ENCODE measurements around the gene ZNF594.
"Not testable (repeated sequence)": the region's sequence is repeated elsewhere in the genome, so short reads cannot be mapped to it uniquely, and the experiment has no call there.

ZNF594 gene

DNA sequence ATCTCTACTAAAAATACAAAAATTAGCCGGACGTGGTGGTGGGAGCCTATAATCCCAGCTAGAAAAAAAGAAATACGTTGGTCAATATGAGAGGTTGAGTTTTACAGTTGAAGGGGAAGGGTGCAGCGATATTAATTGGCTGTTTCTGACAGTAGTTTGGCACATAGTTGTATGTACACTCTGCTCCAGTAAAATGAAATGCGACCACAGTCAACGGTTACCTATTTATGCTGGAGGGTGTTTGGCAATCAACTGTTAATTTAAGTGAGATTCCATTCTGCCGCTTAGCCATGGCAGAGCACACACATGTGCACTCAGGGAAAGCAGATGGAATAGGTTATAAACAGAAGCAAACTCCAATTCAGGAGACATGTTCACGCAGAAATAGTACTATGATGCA, 9.3 kb upstream of the ZNF594 start:
- DNase-seq (ENCODE audit: low read depth): no peak

GRCh38 chr17:5200360-5200759, 8.7 kb upstream of the ZNF594 start:
- no peak for DNase-seq (ENCODE audit: low read depth)

DNA sequence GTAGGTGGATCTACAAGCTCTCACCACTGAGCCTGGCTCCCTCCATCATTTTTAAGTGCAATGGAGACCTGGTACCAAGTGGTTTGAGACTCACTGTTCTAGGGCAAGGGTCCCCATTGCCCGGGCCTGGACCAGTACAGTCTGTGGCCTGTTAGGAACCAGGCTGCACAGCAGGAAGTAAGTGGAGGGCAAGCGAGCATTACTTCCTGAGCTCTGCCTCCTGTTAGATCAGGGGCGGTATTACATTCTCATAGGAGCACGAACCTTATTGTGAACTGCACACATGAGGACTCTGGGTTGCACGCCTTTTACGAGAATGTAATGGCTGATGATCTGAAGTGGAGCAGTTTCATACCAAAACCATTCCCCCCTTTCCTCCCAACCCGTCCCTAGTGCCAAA, 6.8 kb upstream of the ZNF594 start:
- DNase-seq (ENCODE audit: low read depth): no peak

DNA sequence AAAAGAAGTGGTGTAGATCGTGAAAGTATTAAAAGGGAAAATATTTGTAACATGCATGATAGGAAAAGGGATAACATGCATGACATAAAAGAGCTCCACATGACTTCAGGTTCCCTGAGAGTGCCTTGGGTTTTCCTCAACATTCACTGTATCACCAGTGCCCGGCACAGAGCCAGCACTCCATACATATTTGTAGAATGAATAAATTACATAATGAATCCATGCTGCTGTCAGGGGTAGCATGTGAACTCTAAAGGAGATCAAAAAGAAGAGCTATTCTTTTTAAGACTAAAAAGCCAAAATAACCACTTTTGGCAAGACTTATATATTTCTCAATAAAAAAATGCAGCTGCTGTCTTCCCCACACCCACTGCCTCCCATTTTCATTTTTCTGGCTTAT, 2.7 kb upstream of the ZNF594 start:
- no peak for DNase-seq (ENCODE audit: low read depth)

DNA sequence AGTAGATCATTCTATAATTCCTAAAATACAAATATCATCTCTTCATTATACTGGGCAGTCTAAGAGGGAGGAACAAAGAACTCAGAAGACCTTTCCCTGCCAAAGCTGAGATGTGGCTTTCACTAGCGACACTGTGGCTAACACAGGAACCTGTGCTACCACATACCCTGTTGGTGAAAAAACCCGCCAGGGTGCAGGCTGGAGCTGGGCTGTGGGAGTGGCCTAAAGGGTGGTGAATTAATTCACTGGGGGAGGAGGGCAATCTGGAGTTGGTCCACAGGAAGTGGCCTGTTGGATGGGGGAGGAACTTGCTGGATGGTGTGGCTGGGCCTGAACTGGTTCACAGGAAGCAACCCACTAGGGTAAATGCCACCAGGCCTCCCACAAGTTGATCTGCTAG, 7.4 kb downstream of the ZNF594 start:
- DNase-seq (ENCODE audit: low read depth): peak; percentile 10

GRCh38 chr17:5183410-5183793, 8.3 kb downstream of the ZNF594 start:
- DNase-seq (ENCODE audit: low read depth): no peak

- no peak for DNase-seq (ENCODE audit: low read depth)
Observed at GRCh38 chr17:5182597-5183409, 8.9 kb downstream of the ZNF594 start.

GRCh38 chr17:5181509-5182305, 10.0 kb downstream of the ZNF594 start:
- DNase-seq (ENCODE audit: low read depth): no peak

DNA sequence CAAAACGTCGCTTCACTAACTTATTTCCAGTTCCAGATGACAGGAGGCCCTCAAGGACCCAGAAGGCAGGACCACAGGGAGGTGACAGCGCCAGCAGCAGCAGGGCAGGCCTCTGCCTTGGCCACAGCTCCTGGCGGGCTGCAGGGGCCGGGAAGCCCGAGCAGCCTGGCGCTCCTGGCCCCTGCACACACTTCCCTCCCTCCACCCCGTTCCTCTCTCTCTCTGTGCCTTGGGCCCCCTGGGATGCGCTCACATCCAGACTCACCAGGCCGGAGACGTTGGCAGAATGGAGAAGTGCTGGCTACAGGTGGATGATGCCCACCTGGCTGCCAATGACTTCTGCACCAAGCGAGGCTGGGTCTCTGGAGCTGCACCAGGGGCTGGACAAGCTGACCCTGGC, 12.7 kb downstream of the ZNF594 start:
- no peak for DNase-seq (ENCODE audit: low read depth)

- DNase-seq (ENCODE audit: low read depth): not testable (repeated sequence)
Observed at GRCh38 chr17:5175027-5175426, 16.6 kb downstream of the ZNF594 start.

GRCh38 chr17:5165791-5166564, 25.7 kb downstream of the ZNF594 start:
- not testable (repeated sequence) for DNase-seq (ENCODE audit: low read depth)

- no peak for DNase-seq (ENCODE audit: low read depth)
Observed at GRCh38 chr17:5164436-5164835, 27.2 kb downstream of the ZNF594 start.

GRCh38 chr17:5161793-5162192, 29.9 kb downstream of the ZNF594 start:
- not testable (repeated sequence) for DNase-seq (ENCODE audit: low read depth)

GRCh38 chr17:5160702-5161101, 31.0 kb downstream of the ZNF594 start:
- not testable (repeated sequence) for DNase-seq (ENCODE audit: low read depth)

DNA sequence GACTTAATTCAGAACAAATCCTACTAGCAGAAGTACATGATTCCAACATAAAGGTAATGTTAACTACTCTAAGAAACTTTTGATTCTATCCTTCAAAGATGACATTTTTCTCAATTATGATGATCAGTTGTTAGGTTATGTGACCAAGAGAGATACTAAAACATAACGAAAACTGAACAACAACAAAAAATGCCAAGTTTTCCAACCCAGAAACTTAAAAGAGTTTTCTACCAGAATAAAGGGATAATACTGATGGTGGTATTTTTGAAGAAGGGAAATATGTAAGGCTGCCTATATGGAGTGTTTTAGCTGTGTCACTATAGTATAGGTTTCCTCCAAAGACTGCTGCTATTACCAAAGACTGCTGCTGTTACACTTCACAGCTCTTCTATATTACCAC, 45.5 kb downstream of the ZNF594 start:
- DNase-seq (ENCODE audit: low read depth): not testable (repeated sequence)

- DNase-seq (ENCODE audit: low read depth): not testable (repeated sequence)
Observed at GRCh38 chr17:5142877-5143276, 48.8 kb downstream of the ZNF594 start.

GRCh38 chr17:5139458-5139732, 52.3 kb downstream of the ZNF594 start:
- no peak for DNase-seq (ENCODE audit: low read depth)

GRCh38 chr17:5138616-5139457, 52.8 kb downstream of the ZNF594 start:
- DNase-seq (ENCODE audit: low read depth): no peak

- not testable (repeated sequence) for DNase-seq (ENCODE audit: low read depth)
Observed at GRCh38 chr17:5138198-5138544, 53.5 kb downstream of the ZNF594 start.

DNA sequence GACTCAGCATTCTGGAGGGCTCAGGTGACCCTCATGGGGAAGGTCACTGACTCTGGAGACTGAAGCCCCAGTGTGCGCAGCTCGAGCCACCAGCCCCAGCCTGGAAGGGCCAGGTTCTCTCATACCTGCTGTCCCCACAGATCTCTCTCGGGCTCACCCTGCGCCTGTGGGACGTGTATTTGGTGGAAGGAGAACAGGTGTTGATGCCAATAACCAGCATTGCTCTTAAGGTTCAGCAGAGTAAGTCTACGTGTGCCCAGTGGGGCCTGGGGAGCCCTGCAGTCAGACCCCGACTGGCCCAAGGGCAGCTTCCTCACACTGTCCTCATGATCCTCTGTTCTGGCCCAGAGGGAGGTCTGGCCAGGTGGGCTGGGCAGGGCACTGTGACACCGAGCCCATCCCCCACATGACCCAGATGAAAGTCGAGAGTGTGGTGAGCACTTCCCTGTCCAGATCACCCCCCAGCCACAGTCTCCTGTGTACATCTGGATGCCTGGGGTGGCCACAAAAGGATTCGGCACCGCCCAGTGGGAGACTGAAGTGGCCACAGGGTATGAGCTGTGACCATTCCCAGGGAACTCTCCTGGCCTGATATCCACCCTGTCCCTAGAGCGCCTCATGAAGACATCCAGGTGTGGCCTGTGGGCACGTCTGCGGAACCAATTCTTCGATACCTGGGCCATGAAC, 54.0 kb downstream of the ZNF594 start:
- DNase-seq (ENCODE audit: low read depth): not testable (repeated sequence)

Data from stimulated activated CD8-positive, alpha-beta memory T cell treated with anti-CD3 and anti-CD28 coated beads, Interleukin-12 subunit alpha, Interleukin-12 subunit beta, amount 100 ng/mL, for 1 hour (primary cell).